ENCODE results near the gene MED26.

GRCh38 chr19:16591803-16592556 is 36.0 kb downstream of the MED26 start:
- TF ChIP-seq EZH2 (IDR thresholded peaks at IDR 0.05; ENCODE audit: insufficient read depth, poor library complexity, severe bottlenecking) (no peak), EZH2phosphoT487 (IDR thresholded peaks at IDR 0.05; ENCODE audit: insufficient read depth, low read depth) (no peak)

Measured in GM23248 (cell line).